Left ventricle myocardium superior (tissue), 1 donor: ENCODE measurements around the gene TMC8. TPM values are rescaled to one million over a fixed set of nuclear protein-coding genes. Genes with fewer than 3 reads are reported as not detected.
"Not testable (repeated sequence)": the region's sequence is repeated elsewhere in the genome, so short reads cannot be mapped to it uniquely, and the experiment has no call there.

ENCODE experiments used
- ATAC-seq: fragments of 200-7000 bp; cut with Tn5 transposase; one replicate; pipeline ENCODE4 v1.9.1; 2020; ENCODE audit warnings: mild to moderate bottlenecking, moderate library complexity
- DNase-seq: peaks from one replicate; pipeline ENCODE4 v3.0.0-alpha.2; 2020
- intact Hi-C: fragments of 100-400 bp; cut with micrococcal nuclease; formaldehyde crosslinking; loops from one replicate; pipeline ENCODE4 v1.11.0; 2022
- total RNA-seq: library from RNA; stranded (reverse); fragmentation: NEBNext Ultra II Directional; extraction: Animal tissue kit (Norgen Biotek cat#: 25700); gene quantifications from one replicate; pipeline ENCODE4 v1.2.1, GENCODE V29; 2021
- donor health status: DM: no; HTN: yes; CAD: no; lungs with severe emphysema.

Gene TMC8
- total RNA-seq, 1 donor from 2014 or later, result 1.5 TPM

GRCh38 chr17:78168903-78169793 is 38.6 kb downstream of the TMC8 start:
- intact Hi-C loops, result no loop called here
- peak; percentile 74 for DNase-seq
- ATAC-seq, result peak; percentile 31

GRCh38 chr17:78170692-78171590 is 40.4 kb downstream of the TMC8 start:
- intact Hi-C loops, result no loop called here
- DNase-seq (no peak), ATAC-seq (no peak)

- intact Hi-C loops, ATAC-seq, DNase-seq: not testable (repeated sequence)
Measured at GRCh38 chr17:78171591-78172248, 41.1 kb downstream of the TMC8 start.

GRCh38 chr17:78172249-78173051 is 41.9 kb downstream of the TMC8 start:
- peak; percentile 39 for ATAC-seq
- DNase-seq, result peak; percentile 65
- intact Hi-C loops, result no loop called here

GRCh38 chr17:78173097-78173715 is 42.6 kb downstream of the TMC8 start:
- DNase-seq, result no peak
- peak; percentile 8 for ATAC-seq
- intact Hi-C loops, result no loop called here

- intact Hi-C loops, result no loop called here
- ATAC-seq (peak; percentile 74), DNase-seq (peak; percentile 91)
Measured at GRCh38 chr17:78174346-78174869, 43.8 kb downstream of the TMC8 start.

GRCh38 chr17:78174870-78175642 is 44.5 kb downstream of the TMC8 start:
- DNase-seq, result no peak
- intact Hi-C loops, result no loop called here
- peak; percentile 3 for ATAC-seq

- DNase-seq, result no peak
- ATAC-seq, result no peak
- intact Hi-C loops, result no loop called here
Measured at GRCh38 chr17:78175643-78175981, 45.0 kb downstream of the TMC8 start.

GRCh38 chr17:78176548-78177025 is 46.0 kb downstream of the TMC8 start:
- intact Hi-C loops, result no loop called here
- peak; percentile 31 for ATAC-seq
- DNase-seq, result peak; percentile 89

- DNase-seq (no peak), ATAC-seq (no peak)
- intact Hi-C loops, result no loop called here
Measured at GRCh38 chr17:78179372-78179771, 48.8 kb downstream of the TMC8 start.

GRCh38 chr17:78180083-78180482 is 49.5 kb downstream of the TMC8 start:
- DNase-seq (no peak), ATAC-seq (no peak)
- intact Hi-C loops, result no loop called here

- intact Hi-C loops, result no loop called here
- DNase-seq (no peak), ATAC-seq (no peak)
Measured at GRCh38 chr17:78180508-78180907, 49.9 kb downstream of the TMC8 start.

- DNase-seq, result no peak
- intact Hi-C loops, result no loop called here
- ATAC-seq, result no peak
Measured at GRCh38 chr17:78182504-78182903, 51.9 kb downstream of the TMC8 start.

- intact Hi-C loops, result no loop called here
- no peak for ATAC-seq
Measured at GRCh38 chr17:78183916-78184315, 53.3 kb downstream of the TMC8 start.

GRCh38 chr17:78184351-78184750 is 53.8 kb downstream of the TMC8 start:
- ATAC-seq (no peak), DNase-seq (no peak)
- intact Hi-C loops, result no loop called here

More at GRCh38 chr17:78183916-78184315, 53.3 kb downstream of the TMC8 start:
- no peak for DNase-seq

- intact Hi-C loops, result no loop called here
- no peak for ATAC-seq
- DNase-seq, result no peak
Measured at GRCh38 chr17:78184868-78185267, 54.3 kb downstream of the TMC8 start.

- DNase-seq (no peak), ATAC-seq (peak; percentile 46)
- intact Hi-C loops, result no loop called here
Measured at GRCh38 chr17:78185981-78186691, 55.6 kb downstream of the TMC8 start.
